ENCODE data around the gene SH3PXD2A.
"Not testable (repeated sequence)": the region's sequence is repeated elsewhere in the genome, so short reads cannot be mapped to it uniquely, and the experiment has no call there.

Gene SH3PXD2A

DNA sequence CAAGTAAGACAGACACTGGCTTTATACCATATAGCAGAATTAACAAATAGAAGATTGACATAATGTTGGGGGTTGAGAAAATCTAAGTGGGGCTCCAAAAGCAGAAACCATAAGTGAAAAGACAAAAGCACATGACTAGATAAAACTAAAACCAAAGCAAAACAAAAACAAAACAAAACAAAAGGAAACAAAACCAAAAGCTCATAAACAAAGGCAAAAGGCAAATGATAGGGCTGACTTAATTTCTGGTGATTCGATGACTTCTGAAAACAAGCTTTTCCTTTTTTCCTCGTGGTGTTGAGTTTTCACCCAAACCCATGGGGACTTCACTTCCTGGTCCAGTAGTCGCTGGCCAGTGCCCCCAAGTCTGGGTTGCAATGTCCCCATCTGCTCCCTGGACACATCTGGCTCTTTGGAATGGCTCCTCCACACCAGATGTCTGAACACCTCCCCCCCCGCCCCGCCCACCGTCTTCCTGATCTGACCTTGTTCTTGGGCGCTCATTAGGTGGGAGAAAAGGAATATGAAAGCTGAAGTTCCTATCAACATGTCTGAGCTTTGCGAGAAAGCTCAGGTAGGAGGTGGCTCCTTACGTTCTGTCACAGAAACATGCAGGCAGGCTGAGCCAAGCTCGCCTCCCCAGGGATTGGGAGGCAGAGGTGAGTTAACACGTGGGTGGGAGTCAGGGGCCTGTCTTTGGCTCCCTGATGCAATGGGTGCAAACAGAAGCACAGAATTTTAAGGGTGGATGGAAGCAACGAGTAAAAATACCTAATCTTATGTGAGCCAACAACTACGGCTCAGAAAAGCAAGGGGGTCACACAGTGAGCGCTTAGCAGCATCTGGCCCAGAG lies 240.8 kb downstream of the SH3PXD2A start:
- DNase-seq: no peak

DNA sequence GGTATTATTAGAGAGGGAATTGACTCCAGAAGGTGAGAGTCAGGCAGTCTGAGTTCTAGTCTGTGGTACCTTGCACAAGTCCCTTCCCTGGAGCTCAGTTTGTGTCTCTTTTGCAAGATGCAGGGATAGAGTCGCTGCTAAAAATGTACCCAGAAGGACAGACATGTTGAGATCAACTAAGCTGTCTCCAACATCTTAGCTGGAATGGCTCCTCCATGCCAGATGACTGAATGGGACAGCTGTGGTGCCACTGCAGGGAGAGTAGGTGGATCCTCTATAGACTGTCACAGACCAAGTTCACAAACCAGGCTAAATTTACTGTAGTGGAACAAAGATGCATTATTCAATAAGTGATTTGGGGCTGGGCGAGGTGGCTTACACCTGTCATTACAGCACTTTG lies 241.8 kb downstream of the SH3PXD2A start:
- no peak for DNase-seq

DNA sequence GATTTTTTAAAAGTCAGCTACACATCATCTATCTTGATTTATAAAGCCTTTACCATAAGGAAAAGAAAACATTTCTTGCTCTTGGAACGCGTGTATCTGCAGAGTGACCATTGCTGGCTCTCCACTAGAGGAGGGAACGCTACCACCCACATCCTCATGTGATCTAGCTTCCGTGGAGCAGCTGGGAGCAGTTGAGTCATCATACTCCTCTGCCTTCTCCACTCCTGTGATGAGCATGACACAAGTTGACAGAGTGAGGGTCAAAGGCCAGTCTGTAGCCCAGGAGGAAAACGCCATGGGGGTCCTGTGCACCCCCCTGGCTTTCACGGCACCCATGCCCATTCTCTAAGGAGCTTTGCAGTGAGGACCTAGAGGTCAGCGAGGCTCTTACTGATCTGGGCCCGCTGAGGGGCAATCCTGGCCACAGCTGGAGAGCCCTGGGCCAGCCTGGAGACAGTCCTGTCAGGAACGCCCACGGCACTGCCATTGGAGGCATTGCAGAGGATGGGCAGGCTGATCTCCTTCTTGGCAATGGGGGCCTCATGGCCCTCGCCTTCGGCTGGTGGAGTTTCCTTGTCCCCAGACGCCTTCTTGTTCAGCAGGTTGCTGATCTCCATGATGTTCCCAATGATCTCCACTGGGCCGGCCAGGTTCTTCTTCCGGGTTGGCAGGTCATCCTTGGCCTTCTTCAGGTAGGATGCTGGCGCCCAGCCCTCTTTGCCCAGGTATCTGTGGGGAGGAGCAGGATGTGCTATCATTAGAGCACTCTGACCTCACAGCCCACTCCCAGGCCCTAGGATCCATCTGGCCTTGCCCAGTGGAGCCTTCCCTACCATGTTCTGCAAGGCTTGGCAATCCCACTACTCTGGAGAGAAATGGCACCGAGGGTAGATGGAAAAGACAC lies 242.7 kb downstream of the SH3PXD2A start:
- no peak for DNase-seq

DNA sequence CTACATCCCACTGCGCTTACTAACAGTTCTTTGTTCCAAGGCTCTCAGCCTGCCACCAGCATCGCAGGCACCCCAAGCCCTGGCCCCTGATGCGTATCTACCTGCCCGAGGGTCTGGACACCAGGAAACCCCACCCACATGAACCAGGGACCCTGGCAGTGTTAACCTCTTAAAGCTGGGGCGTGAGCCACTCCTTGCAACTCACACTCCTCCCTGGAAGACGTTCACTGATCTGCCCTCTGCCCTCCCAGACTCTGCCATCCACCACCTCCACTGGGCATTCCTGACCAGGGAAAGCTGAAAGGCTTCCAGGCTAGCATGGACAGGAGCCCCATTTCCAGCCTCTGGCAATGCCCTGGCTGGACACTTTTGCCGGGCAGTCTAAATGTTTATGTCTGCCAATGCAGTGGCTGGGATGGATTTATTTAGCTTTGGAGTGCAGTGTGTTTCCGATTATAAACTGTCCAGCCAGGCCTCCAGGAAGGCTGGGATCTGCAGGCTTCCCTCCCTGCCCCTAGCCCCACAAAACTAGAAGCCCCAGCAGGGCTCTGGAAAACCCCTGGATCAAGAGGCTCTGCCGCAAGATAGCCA lies 244.4 kb downstream of the SH3PXD2A start:
- DNase-seq: no peak

DNA sequence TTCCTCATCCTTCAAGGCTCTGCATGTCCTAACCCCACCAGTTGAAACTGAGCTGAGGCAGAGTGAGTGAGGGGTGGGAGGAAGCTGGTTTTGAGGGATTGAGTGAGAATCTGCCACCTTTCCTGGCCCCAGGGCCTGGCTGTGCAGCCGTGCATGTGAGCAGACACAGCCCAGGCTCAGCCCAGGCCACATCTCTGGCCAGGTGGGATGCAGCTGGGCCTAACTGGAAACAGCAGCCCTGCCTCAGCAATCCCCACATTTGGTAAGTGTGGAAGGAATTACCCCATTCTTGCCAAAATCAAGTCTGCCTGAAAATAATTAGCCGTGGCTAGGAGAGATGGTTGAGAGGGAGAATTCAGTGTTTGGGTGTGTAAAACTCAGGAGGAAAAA lies 245.3 kb downstream of the SH3PXD2A start:
- no peak for DNase-seq

DNA sequence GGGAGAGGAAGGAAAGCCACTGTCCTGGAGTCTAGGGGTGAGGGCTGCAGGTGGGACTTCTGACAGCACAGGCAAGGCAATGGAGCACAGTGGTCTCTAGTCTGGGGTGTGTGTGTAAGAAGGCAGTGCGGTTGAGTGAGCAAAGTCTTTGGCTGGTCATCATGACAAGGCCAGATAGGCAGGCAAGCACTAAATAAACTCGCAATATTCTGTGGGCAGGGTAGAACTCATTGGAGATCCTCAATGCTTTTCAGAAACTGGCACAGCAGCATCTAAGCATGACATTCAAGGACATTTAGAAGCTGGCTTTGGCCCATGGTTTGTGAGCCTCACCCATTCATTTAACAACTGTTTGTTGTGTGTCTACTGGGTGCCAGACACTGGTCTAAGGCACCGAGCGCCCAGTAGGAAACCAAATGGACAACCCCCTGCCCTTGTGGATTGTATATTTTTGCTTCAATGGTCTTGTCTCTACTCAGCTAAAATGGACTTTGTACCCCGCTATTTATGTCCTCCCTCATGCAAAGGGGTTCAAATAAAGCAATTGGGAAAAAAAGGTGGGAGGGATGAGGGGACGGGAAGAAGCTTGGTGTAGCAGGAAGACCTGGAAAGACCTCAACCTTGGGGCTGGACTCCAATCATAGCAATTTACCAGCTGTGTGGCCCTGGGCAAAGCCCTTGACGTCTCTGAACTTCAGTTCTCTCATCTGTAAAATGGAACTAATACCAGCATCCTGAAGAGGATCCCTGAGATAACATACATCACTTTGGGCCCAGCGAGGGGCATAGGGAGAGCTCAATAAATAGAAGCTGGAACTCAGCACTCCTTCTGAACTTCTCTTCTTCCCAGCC lies 245.9 kb downstream of the SH3PXD2A start:
- DNase-seq: no peak

DNA sequence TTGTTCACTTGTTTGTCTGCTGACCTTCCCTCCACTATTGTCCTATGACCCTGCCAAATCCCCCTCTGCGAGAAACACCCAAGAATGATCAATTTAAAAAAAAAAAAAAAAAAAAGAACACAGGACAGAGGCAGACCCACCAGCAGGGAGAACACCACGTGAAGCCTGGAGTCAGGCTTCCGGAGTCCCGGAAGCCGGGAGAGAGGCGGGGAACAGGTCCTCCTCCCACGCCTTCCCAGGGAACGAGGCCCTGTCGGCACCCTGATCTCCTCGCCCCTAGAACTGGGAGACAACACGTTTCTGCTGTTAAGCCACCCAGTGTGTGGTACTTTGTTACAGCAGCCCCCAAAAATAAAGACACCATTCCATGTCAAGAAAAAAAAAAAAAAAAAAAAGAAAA lies 247.3 kb downstream of the SH3PXD2A start:
- DNase-seq: not testable (repeated sequence)

DNA sequence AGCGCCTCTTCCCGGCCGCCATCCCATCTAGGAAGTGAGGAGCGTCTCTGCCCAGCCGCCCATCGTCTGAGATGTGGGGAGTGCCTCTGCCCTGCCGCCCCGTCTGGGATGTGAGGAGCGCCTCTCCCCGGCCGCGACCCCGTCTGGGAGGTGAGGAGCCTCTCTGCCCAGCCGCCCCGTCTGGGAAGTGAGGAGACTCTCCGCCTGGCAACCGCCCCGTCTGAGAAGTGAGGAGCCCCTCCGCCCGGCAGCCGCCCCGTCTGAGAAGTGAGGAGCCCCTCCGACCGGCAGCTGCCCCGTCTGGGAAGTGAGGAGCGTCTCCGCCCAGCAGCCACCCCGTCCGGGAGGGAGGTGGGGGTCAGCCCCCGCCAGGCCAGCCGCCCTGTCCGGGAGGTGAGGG lies 248.3 kb downstream of the SH3PXD2A start:
- DNase-seq: not testable (repeated sequence)

DNA sequence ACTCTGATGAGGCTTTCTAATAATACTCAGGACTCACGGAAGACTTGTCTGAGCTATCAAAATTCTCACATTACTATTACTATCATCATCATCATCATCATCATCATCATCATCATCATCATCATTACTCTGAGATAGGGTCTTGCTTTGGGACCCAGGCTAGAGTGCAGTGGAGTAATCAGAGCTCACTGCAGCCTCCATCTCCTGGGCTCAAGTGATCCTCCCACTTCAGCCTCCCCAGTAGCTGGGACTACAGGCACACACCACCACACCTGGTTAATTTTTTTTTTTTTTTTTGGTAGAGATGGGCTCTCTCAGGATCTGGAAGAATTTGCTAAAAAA lies 249.3 kb downstream of the SH3PXD2A start:
- not testable (repeated sequence) for DNase-seq

DNA sequence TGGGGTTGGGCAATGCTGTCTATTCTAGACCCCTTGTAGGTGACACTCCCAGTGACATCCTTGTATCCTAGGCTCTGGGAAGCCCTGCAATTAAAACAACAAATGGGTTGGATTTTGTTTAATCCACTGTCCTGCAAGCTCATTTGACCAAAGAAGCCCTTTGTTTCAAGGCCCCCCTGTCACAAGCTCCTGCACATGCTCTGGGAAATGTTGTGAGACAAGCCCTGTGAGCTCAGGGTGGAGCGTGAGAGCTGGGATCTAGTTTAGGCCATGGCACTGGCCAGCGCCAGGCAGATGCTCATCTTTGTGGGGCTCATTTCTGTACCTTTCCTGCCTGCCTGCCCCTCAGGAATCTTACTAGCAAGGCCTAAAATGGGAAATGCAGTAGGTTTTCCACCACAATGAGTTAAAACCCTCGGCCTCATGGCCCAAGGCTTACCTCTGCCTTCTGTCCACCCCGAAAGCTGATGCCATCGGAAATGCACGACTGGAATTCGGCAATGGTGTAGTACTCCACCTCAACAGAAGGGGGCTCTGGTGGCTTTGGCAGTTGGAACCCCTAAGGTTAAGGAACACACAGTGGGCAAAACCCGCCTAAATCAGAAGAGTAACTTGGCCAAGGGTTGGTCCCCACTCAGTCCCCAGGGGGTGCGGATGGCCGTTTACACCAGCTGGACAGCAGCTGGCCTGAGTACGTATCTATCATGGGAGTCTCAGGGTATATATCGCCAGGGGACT lies 249.8 kb downstream of the SH3PXD2A start:
- DNase-seq: no peak

DNA sequence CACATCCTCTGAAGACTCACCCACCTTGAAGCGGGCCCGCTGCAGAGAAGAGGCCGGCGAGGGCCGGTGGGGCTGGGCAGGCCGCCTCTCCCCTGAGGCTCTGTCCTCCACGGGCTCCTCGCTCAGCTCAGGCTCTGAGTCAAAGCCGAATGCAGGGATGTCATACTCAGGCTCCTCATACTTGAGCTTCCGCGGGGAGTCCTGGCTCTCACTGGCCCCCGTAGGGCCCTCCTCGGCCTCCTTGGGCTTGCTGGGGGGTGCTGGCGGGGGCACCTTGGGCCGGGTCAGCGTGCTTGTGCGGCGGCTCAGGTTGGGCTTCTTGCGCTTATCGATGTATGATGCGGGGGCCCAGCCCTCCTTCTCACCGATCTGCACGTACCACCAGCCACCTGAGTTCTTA lies 252.0 kb downstream of the SH3PXD2A start:
- DNase-seq: no peak

DNA sequence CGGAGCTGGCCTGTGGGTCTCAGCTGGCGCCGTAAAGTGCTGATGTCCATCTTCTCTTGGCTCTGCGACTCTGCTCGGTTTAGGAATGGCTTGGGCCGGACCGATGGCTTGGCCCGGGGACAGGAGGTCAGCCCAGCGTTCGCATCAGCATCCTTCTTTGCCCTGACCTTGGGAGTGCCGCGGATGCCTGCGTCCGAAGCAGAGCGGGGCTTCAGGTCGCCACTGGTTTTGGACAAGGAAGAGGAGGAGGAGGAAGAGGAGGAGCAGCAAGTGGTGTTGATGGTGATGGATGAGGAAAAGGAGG lies 252.6 kb downstream of the SH3PXD2A start:
- no peak for DNase-seq

DNA sequence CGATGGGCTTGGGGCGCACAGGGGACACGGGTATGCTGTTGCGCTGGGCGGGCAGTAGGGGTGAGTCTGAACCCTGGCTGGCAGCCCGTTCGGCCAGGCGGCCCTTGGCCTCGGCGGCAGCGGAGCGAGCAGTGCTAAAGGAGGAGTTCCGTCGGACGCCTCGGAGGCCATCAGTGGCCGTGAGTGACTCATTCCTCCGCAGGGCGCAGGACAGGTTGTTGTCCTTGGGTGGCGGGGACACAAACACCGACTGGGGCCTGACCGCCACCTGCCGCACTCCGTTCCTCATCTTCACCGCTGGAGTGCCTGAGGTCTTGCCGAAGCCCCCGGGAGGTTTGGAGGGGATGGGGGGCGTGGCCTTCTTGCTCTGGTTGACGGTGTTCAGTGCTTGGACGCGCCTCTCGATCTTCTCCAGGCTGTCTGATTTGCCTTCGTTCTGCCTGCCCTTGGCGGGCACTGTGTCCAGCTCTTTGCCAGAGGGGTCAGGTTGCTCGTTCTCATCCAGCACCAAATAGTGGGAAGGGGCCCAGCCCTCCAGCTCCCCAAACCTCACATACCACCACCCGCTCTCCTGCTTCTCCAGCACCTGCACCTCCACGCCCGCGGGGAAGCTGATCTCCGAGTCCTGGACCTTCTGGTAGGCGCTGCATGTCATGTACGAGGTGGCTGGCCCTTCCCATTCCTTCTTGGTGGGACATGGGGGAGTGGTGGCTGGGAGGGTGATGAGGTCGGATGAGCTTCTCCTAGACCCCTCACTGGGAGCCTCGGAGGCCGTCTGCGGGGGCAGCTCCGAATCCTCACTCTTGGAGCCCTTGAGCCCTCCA lies 253.1 kb downstream of the SH3PXD2A start:
- DNase-seq: no peak

DNA sequence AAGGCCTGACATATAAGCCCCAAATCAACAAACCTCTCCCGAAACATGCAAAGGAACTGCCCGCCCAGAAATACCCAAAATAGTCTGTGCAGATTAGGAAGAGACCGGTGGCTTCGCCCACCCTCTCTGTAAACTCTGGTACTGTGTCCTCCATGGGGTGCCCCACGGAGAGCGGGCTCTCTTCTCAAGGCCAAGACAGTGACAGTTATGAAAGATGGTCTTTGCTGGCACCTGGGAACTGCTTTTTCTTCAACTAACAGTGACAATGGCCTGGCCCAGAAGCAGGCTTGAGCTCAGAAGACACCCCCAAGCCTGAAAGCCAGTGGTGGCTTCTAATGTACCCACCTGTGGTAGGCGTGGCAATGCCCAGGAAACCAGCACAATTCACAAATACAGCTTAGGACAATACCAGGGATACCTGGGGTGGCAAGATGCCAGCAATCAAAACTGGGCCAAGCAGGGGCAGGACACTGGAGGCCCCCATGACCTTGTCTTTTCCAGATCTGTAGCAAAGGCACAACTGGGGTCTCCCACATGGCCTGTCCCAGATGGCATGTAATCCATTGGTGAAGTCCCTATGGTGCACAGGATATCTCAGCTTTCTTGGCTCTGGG lies 254.3 kb downstream of the SH3PXD2A start:
- DNase-seq: no peak

DNA sequence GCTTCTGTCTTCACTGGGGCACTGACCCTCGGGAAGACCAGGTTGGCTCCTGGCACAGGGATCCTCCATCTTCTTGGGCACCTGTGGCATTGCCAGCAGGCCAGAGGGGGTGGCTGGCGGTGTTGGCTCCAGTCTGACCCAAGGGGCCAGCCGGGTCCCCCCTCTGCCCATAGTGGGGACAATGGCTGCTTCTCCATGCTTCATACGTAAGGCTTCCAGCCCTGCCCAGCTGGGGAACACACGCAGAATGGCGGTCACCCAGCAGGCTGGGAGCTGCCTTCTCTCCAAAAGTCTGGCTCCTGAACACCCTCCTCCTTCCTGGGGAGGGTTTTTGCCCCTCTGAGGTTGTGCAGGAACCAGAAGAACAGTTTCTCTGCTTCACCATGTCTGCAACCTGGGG lies 255.1 kb downstream of the SH3PXD2A start:
- DNase-seq: no peak

DNA sequence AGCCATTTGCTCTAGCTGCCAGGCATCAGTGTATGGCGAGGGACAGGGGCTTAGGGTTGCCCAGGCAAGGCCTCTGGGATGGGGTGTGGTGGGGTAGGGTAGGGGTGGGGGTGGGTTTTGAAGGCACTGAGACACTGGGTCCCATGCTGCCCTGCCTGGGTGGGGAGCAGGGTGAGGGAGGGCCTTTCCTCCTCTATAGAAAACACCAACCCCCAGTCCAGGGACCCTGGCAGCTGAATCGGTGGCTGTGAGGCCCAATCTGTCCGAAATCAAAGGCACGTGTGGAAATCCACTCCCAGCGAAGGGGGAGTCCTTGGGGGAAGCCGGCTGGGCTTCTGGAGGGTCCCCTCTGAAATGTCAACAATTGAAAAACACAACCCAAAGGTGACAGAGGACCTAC lies 255.5 kb downstream of the SH3PXD2A start:
- DNase-seq: peak; percentile 24

DNA sequence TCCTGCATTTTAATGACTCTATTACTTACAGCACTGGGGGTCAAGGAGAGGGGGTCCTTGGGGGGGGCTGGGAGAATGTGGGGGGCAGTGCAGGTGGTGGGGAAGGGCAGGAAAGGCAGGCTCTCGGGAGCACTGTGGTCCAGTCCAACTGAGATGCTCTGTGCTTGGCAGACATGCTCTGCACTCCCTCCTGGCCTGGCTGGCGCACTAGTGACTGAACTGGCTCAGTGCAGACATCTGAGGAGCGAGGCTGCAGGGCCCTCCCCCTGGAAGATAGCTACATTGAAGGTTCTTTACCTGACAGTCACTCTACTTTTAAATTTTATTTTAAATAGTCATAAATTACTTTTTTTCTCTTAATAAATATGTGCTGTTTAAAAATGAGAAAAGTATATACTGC lies 256.2 kb downstream of the SH3PXD2A start:
- DNase-seq: no peak

DNA sequence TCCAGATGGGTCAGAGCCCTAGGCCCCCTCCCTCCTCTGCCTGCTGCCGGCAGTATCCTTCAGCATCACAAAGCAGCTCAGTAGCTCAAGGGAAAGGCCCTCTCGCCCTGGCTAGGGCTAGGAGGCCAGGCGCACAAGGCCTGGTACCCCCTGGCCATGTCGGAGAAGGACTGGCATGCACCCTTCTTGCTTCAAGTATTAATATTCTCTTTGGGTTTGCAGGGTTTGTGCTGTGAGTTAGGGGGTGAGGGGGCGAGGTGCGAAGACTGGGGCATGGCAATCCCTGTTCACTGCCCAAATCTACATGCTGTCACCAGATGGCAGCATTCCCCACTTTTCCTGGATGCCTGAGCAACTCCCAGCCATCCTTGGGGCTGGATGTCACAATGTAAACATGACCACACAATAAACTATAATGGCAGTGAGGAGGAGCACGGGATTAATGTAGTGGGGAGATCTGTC lies 256.7 kb downstream of the SH3PXD2A start:
- peak; percentile 83 for DNase-seq

DNA sequence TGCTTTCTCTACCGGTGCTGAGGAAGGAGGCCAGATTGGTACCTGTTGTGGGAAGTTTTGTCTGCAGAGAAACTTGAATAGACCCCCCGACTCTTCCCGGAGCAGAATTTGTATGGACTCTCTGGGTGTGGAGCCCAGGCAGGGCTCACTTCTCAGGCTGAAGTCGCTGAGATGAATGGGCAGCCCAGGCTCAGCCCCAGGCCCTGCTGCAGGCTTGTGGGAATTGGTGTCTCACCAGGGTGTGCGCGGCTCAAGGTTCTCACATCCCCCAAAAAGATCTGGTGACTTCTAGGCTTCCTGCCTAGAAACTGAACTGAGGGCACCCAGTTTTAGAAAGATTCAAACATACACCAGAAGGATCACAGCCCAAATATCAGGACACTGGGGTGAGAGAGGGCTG lies 258.4 kb downstream of the SH3PXD2A start:
- DNase-seq: no peak

DNA sequence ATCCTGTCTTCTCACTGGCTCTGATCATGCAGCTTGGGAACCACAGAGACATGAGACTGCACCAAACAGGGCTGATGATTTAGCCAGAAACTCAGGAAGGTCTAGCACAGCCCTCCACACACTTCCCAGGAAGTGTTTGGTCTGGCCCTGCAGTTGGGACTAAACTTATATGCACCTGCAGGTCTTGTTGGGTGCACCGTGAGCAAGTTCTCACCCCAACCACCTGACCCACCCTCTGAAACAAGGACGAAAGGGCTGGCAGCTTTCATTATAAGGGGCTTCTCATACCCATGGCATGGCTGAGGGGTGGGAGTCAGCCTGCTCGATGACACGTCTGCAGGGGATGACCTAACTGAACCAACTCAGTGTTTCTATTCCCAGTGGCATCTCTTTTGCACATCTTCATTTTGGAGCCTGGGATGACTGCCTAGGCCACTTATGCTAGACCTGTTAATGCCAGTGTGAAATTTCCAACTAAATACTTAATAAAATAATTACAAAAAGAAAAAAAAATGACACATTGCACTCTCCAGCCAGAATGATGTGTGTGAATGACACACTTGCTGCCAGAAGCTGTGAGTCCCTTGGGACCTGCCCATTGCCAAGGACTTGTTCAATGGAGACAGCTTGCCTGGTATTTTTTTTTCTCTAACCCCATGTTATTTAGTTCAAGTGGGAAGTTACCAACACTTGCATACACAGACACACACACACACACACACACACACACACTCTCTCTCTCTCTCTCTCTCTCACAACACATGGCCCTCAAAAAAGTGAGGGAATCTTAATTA lies 259.2 kb downstream of the SH3PXD2A start:
- DNase-seq: no peak

Measured in femur (tissue), 1 donor.